ENCODE data around the gene NOS3. TPM values are rescaled to one million over a fixed set of nuclear protein-coding genes. Genes with fewer than 3 reads are reported as not detected.

Gene NOS3
- total RNA-seq, 1 donor from 2014 or later = 15.1 TPM

GRCh38 chr7:150947761-150948651, 42.8 kb upstream of the NOS3 start:
- H3K4me3 ChIP-seq = no peak overlapping the region
- H3K36me3 ChIP-seq = no peaks in the 10 kb centered on the region
- intact Hi-C loops (cut with DNase I) = no loop called here
- H3K4me1 ChIP-seq = no peaks in the 10 kb centered on the region
- no peak overlapping the region for H3K27ac ChIP-seq
- peak; percentile 24 for DNase-seq
- peaks cover 28% of the 10 kb centered on the region for H3K27me3 ChIP-seq (ENCODE audit: low read depth)
- TF ChIP-seq CTCF (IDR thresholded peaks at IDR 0.05) = no peak
- no peak for ATAC-seq
- no peaks in the 10 kb centered on the region for H3K9me3 ChIP-seq

GRCh38 chr7:150948791-150949251, 42.0 kb upstream of the NOS3 start:
- no peak overlapping the region for H3K4me3 ChIP-seq
- no peaks in the 10 kb centered on the region for H3K4me1 ChIP-seq
- ATAC-seq = no peak
- intact Hi-C loops (cut with DNase I) = no loop called here
- H3K36me3 ChIP-seq = no peaks in the 10 kb centered on the region
- no peak overlapping the region for H3K27ac ChIP-seq
- TF ChIP-seq CTCF (IDR thresholded peaks at IDR 0.05) = no peak
- peak; percentile 42 for DNase-seq
- peaks cover 28% of the 10 kb centered on the region for H3K27me3 ChIP-seq (ENCODE audit: low read depth)
- no peaks in the 10 kb centered on the region for H3K9me3 ChIP-seq

GRCh38 chr7:150949564-150949963, 41.3 kb upstream of the NOS3 start:
- TF ChIP-seq CTCF (IDR thresholded peaks at IDR 0.05) = no peak
- DNase-seq (peak; percentile 20), ATAC-seq (no peak)
- H3K27me3 ChIP-seq (ENCODE audit: low read depth) = peaks cover 30% of the 10 kb centered on the region
- intact Hi-C loops (cut with DNase I) = no loop called here
- H3K9me3 ChIP-seq = no peaks in the 10 kb centered on the region
- H3K4me3 ChIP-seq = no peak overlapping the region
- no peaks in the 10 kb centered on the region for H3K36me3 ChIP-seq
- no peak overlapping the region for H3K27ac ChIP-seq
- H3K4me1 ChIP-seq = no peaks in the 10 kb centered on the region

GRCh38 chr7:150949971-150950491, 40.8 kb upstream of the NOS3 start:
- intact Hi-C loops (cut with DNase I) = no loop called here
- peak; percentile 28 for DNase-seq
- peaks cover under 1% of the 10 kb centered on the region for H3K4me1 ChIP-seq
- no peaks in the 10 kb centered on the region for H3K36me3 ChIP-seq
- ATAC-seq = no peak
- H3K27me3 ChIP-seq (ENCODE audit: low read depth) = peaks cover 35% of the 10 kb centered on the region
- TF ChIP-seq CTCF (IDR thresholded peaks at IDR 0.05) = no peak
- no peak overlapping the region for H3K27ac ChIP-seq
- H3K4me3 ChIP-seq = no peak overlapping the region
- H3K9me3 ChIP-seq = no peaks in the 10 kb centered on the region

- TF ChIP-seq CTCF (IDR thresholded peaks at IDR 0.05) = no peak
These were observed 40.2 kb upstream of the NOS3 start for GRCh38 chr7:150950496-150951180.

More at GRCh38 chr7:150950496-150951180, 40.2 kb upstream of the NOS3 start:
- no peak for ATAC-seq
- H3K9me3 ChIP-seq = no peaks in the 10 kb centered on the region
- peaks cover 4% of the 10 kb centered on the region for H3K4me1 ChIP-seq
- H3K27ac ChIP-seq = no peak overlapping the region
- intact Hi-C loops (cut with DNase I) = no loop called here
- peak; percentile 42 for DNase-seq
- H3K4me3 ChIP-seq = no peak overlapping the region
- H3K36me3 ChIP-seq = no peaks in the 10 kb centered on the region
- H3K27me3 ChIP-seq (ENCODE audit: low read depth) = peaks cover 36% of the 10 kb centered on the region

Data from lower lobe of right lung (tissue), 2 donors.